Panc1 (cell line): ENCODE results near the gene WBP2NL. TPM values are rescaled to one million over a fixed set of nuclear protein-coding genes. Genes with fewer than 3 reads are reported as not detected.

Experiments used
- ATAC-seq: fragments of 200-7000 bp; cut with Tn5 transposase; 2 replicates; pipeline ENCODE4 v1.9.1; 2020; ENCODE audit warnings: mild to moderate bottlenecking, moderate library complexity
- BruUV-seq: library from RNA; stranded (reverse); fragments of 400-500 nt; replicated peaks from 2 replicates; lab custom pipeline; 2021; lab: Mats Ljungman, UMichigan
- CTCF ChIA-PET: fragments of 300-600 bp; sonication (Branson Sonifier 250); formaldehyde crosslinking; loops from one replicate; lab custom pipeline; 2022; ENCODE audit warnings: antibody characterized with exemption; lab: Charles Lee
- POLR2A ChIA-PET: fragments of 300-600 bp; sonication (Branson Sonifier 250); formaldehyde crosslinking; loops from one replicate; lab custom pipeline; 2022; ENCODE audit warnings: antibody characterized with exemption; lab: Charles Lee
- DNase-seq: peaks from one replicate; pipeline ENCODE4 v3.0.0-alpha.2; 2010; ENCODE audit warnings: low read depth, low spot score
- H3K27ac ChIP-seq: 2 replicates; pipeline ENCODE4 v1.5.1; 2011; ENCODE audit warnings: mild to moderate bottlenecking, low read length, inconsistent platforms
- H3K27me3 ChIP-seq: fragments of 200-500 bp; sonication (Bioruptor generic); 2 replicates; pipeline ENCODE4 v1.6.0; 2014; ENCODE audit warnings: low read length, inconsistent platforms; ENCODE audit not compliant: control insufficient read depth, insufficient read depth
- H3K36me3 ChIP-seq: fragments of 200-500 bp; sonication (Bioruptor generic); 2 replicates; pipeline ENCODE4 v1.5.1; 2014; ENCODE audit warnings: inconsistent platforms, mild to moderate bottlenecking, low read length, moderate library complexity; ENCODE audit not compliant: control insufficient read depth, insufficient read depth
- H3K4me1 ChIP-seq: 2 replicates; pipeline ENCODE4 v1.5.1; 2011; ENCODE audit warnings: inconsistent platforms, mild to moderate bottlenecking, low read length, moderate library complexity; ENCODE audit not compliant: control insufficient read depth, insufficient read depth
- H3K4me3 ChIP-seq, 2 experiments: 2 replicates each; pipeline ENCODE4 v1.5.1; 2011 to 2012; ENCODE audit warnings: low read depth in 2 of 2, low read length in 2 of 2, mild to moderate bottlenecking in 2 of 2, inconsistent platforms in 1 of 2, moderate library complexity in 1 of 2
- H3K9me3 ChIP-seq: fragments of 200-500 bp; sonication (Bioruptor generic); 2 replicates; pipeline ENCODE4 v1.5.1; 2014; ENCODE audit warnings: low read depth, mild to moderate bottlenecking, inconsistent platforms, low read length, moderate library complexity; ENCODE audit not compliant: control insufficient read depth, insufficient read depth
- POLR2AphosphoS5 ChIP-seq: IDR thresholded peaks from 2 replicates; pipeline ENCODE4 v1.6.1; 2012; ENCODE audit warnings: mild to moderate bottlenecking, low read depth, low read length, moderate library complexity
- SIN3A ChIP-seq: IDR thresholded peaks from 2 replicates; pipeline ENCODE4 v1.6.1; 2012; ENCODE audit warnings: low read depth, mild to moderate bottlenecking, low read length, moderate library complexity, borderline replicate concordance; ENCODE audit not compliant: insufficient read depth
- TCF7L2 ChIP-seq: IDR thresholded peaks from 2 replicates; pipeline ENCODE4 v1.6.1; 2011; ENCODE audit warnings: mild to moderate bottlenecking, low read depth, low read length, inconsistent platforms
- in situ Hi-C: cut with HindIII; loops from 2 replicates; pipeline ENCODE4 v1.10.0; 2016; ENCODE audit warnings: low sequenced_read_pairs, low pct_unique_long_range_greater_than_20kb
- intact Hi-C: fragments of 100-400 bp; cut with micrococcal nuclease; formaldehyde crosslinking; loops from one replicate; pipeline ENCODE4 v1.10.0; 2022; ENCODE audit not compliant: unreplicated experiment
- total RNA-seq: library from RNA; stranded (reverse); gene quantifications from one replicate; pipeline ENCODE4 v1.2.1, GENCODE V29; 2021; ENCODE audit not compliant: unreplicated experiment
- TF ChIP-seq, protein P1 (sequence below): fragments of 450-650 bp; IDR thresholded peaks from 2 replicates; pipeline ENCODE4 v1.5.1; 2017; ENCODE audit warnings: mild to moderate bottlenecking
- TF ChIP-seq, protein P2 (sequence below), 2 experiments: IDR thresholded peaks; 2 replicates each; pipeline ENCODE4 v1.6.1; 2011 to 2012; ENCODE audit warnings: low read depth in 2 of 2, control low read depth in 1 of 2, low read length in 1 of 2, mild to moderate bottlenecking in 1 of 2, moderate library complexity in 1 of 2; ENCODE audit not compliant: insufficient read depth in 1 of 2

Gene WBP2NL
- total RNA-seq, 1 experiment from 2014 or later = 0.44 TPM

DNA sequence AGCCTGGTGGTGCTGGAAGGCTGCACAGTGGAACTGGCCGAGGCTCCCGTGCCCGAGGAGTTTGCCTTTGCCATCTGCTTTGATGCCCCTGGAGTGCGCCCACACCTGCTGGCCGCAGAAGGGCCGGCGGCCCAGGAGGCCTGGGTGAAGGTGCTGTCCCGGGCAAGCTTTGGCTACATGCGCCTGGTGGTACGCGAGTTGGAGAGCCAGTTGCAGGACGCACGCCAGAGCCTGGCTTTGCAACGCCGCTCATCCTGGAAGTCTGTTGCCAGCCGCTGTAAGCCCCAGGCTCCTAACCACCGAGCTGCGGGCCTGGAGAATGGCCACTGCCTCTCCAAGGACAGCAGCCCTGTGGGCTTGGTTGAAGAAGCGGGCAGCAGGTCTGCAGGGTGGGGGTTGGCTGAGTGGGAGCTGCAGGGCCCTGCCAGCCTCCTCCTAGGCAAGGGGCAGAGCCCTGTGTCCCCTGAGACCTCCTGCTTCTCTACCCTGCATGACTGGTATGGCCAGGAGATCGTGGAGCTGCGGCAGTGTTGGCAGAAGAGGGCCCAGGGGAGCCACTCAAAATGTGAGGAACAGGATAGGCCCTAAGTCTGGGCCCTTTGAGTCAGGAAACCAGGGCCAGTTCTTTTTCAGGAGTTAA is 79.0 kb downstream of the WBP2NL start:
- CTCF ChIA-PET = no interaction called here

More for the DNA sequence above, 79.0 kb downstream of the WBP2NL start:
- in situ Hi-C loops (no loop called here), intact Hi-C loops (no loop called here)
- POLR2A ChIA-PET = no interaction called here
- peaks cover 10% of the 10 kb centered on the region for H3K4me1 ChIP-seq
- no peak overlapping the region for H3K4me3 ChIP-seq
- no peak for DNase-seq
- BruUV-seq = no TSS peak
- no peaks in the 10 kb centered on the region for H3K9me3 ChIP-seq
- no peaks in the 10 kb centered on the region; the same call in 1 of the 2 replicates for H3K36me3 ChIP-seq
- TF ChIP-seq TCF7L2 = no peak
- TF ChIP-seq, protein P1, sequence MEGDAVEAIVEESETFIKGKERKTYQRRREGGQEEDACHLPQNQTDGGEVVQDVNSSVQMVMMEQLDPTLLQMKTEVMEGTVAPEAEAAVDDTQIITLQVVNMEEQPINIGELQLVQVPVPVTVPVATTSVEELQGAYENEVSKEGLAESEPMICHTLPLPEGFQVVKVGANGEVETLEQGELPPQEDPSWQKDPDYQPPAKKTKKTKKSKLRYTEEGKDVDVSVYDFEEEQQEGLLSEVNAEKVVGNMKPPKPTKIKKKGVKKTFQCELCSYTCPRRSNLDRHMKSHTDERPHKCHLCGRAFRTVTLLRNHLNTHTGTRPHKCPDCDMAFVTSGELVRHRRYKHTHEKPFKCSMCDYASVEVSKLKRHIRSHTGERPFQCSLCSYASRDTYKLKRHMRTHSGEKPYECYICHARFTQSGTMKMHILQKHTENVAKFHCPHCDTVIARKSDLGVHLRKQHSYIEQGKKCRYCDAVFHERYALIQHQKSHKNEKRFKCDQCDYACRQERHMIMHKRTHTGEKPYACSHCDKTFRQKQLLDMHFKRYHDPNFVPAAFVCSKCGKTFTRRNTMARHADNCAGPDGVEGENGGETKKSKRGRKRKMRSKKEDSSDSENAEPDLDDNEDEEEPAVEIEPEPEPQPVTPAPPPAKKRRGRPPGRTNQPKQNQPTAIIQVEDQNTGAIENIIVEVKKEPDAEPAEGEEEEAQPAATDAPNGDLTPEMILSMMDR = no peak
- no peak for TF ChIP-seq SIN3A
- TF ChIP-seq POLR2AphosphoS5 = no peak
- TF ChIP-seq, protein P2, sequence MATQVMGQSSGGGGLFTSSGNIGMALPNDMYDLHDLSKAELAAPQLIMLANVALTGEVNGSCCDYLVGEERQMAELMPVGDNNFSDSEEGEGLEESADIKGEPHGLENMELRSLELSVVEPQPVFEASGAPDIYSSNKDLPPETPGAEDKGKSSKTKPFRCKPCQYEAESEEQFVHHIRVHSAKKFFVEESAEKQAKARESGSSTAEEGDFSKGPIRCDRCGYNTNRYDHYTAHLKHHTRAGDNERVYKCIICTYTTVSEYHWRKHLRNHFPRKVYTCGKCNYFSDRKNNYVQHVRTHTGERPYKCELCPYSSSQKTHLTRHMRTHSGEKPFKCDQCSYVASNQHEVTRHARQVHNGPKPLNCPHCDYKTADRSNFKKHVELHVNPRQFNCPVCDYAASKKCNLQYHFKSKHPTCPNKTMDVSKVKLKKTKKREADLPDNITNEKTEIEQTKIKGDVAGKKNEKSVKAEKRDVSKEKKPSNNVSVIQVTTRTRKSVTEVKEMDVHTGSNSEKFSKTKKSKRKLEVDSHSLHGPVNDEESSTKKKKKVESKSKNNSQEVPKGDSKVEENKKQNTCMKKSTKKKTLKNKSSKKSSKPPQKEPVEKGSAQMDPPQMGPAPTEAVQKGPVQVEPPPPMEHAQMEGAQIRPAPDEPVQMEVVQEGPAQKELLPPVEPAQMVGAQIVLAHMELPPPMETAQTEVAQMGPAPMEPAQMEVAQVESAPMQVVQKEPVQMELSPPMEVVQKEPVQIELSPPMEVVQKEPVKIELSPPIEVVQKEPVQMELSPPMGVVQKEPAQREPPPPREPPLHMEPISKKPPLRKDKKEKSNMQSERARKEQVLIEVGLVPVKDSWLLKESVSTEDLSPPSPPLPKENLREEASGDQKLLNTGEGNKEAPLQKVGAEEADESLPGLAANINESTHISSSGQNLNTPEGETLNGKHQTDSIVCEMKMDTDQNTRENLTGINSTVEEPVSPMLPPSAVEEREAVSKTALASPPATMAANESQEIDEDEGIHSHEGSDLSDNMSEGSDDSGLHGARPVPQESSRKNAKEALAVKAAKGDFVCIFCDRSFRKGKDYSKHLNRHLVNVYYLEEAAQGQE (IDR thresholded peaks at IDR 0.05; ENCODE audit: insufficient read depth in 1 of 2, low read depth in 2 of 2, low read length in 1 of 2) = no peak
- no peak for ATAC-seq
- H3K27me3 ChIP-seq = no peaks in the 10 kb centered on the region
- H3K27ac ChIP-seq = no peak overlapping the region

Other genes starting within 250 kb of the WBP2NL start
- gene CCDC134, start 198.1 kb upstream of the WBP2NL start, total RNA-seq = 16.7 TPM
- 73.0 TPM for gene SREBF2, start 165.7 kb upstream of the WBP2NL start, total RNA-seq
- gene SHISA8, start 83.7 kb upstream of the WBP2NL start, total RNA-seq = 0.62 TPM
- 1.0 TPM for gene TNFRSF13C, start 72.0 kb upstream of the WBP2NL start, total RNA-seq
- 39.8 TPM for gene CENPM, start 51.6 kb upstream of the WBP2NL start, total RNA-seq
- gene SEPTIN3, start 29.3 kb upstream of the WBP2NL start, total RNA-seq = 3.9 TPM
- gene NAGA, start 72.0 kb downstream of the WBP2NL start, total RNA-seq = 24.2 TPM
- 1.3 TPM for gene PHETA2, start 75.5 kb downstream of the WBP2NL start, total RNA-seq
- gene SMDT1, start 80.9 kb downstream of the WBP2NL start, total RNA-seq = 44.6 TPM
- gene NDUFA6, start 92.0 kb downstream of the WBP2NL start, total RNA-seq = 92.2 TPM
- 2.7 TPM for gene CYP2D6, start 132.0 kb downstream of the WBP2NL start, total RNA-seq